AG20443 (cell line): ENCODE measurements around the gene ANAPC7.
"Not testable (repeated sequence)": the region's sequence is repeated elsewhere in the genome, so short reads cannot be mapped to it uniquely, and the experiment has no call there.

ENCODE experiments used
- DNase-seq: peaks from one replicate; pipeline ENCODE4 v3.0.0; 2012; ENCODE audit warnings: low spot score, mixed read lengths

Gene ANAPC7, protein sequence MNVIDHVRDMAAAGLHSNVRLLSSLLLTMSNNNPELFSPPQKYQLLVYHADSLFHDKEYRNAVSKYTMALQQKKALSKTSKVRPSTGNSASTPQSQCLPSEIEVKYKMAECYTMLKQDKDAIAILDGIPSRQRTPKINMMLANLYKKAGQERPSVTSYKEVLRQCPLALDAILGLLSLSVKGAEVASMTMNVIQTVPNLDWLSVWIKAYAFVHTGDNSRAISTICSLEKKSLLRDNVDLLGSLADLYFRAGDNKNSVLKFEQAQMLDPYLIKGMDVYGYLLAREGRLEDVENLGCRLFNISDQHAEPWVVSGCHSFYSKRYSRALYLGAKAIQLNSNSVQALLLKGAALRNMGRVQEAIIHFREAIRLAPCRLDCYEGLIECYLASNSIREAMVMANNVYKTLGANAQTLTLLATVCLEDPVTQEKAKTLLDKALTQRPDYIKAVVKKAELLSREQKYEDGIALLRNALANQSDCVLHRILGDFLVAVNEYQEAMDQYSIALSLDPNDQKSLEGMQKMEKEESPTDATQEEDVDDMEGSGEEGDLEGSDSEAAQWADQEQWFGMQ

DNA sequence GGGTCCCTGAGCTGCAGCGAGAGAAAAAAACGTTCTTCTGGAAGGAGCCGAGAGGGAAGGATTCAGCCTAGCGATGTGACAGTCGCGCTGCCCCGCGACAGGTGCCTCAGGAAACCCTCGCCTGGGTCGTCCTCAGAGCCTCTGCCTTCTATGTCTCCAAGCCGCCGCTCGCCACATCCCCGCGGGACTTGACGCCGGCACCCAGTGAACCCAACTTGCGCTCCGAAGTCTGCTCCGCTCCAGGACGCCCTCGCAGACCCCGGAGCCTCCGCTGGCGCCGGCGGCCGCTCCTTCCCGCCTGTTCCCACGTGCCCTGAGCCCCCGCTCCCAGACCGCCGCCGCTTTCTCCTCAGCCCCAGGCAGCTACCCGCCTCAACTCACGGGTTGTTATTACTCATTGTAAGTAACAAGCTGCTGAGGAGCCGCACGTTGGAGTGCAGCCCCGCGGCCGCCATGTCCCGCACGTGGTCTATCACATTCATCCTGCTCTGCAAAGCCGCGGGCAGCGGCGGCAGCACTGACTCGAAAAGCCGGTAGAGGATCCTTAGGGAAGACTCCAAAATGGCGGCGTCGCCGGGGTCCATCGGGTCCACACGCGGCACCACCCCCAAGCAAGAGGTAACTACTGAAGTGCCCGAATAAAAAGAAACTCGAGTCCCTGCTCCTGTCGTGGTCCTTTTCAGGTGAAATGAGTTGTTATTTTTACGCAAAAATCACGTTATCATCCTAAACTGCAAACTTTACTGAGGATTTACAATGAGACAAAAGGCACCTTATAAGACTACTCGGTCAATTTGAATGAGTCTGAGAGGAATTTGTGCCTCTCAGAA, at the start of gene ANAPC7:
Gene ANAPC7 (minus strand): TSS at position 563 of the 830 bp plus-strand sequence. CDS start 81 bp downstream, at position 482.
- peak; percentile 98 for DNase-seq

DNA sequence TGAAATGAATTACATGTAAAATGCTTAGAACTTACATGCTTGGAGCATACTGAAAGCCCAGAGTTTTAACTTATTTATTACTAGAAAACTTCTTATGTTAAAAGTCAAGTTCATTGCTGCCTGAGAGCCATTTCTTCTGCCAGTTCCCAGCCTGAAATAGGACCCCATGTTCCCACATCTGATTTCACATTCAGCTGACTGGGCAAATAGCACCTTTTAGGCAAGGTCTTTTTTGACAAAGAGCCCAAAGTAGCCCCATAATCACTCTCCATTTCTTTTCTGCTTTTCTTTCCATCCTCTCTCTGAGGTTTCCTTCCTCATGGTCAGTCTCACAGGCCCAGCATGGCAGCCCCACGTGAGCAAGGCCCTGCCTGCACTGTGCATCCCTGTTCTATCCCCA, 47.8 kb upstream of the ANAPC7 start:
- no peak for DNase-seq

DNA sequence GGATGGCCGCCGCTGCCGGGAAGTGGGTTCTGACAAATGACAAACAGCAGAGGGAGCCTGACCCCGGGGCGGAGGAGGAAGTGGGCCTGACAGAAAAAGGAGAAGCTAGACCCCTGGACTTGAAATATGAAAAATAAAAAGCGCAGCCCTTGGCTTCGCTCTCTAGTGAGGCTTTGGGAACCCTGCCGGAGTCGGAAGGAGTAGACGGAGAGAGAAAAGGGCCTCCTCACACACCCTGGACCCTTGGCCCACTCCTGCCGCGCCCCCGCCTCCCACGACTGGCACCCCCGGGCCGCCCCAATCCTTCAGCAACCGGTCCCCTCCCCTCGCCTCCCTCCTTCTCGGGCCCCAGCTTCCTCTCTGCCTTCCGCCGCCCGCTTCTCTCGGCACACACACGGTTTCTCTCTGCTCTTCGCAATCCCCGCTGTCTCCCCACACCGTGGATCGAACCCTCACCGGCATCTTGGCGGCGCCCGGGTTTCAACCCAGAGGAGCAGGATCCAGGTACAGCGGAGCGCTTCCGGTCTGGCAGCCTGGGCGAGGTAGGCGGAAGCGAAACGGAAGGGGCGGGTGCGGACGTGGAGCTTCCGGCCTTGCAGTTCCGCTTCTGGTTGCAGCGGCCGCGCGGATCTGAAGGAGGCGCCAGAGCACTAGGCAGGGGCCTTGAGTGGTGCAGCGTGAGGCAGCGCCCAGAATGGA, 46.4 kb upstream of the ANAPC7 start, which contains the start of gene ARPC3:
Gene ARPC3 (minus strand): TSS at position 539 of the 699 bp plus-strand sequence. CDS start 77 bp downstream, at position 462.
- DNase-seq = peak; percentile 97

DNA sequence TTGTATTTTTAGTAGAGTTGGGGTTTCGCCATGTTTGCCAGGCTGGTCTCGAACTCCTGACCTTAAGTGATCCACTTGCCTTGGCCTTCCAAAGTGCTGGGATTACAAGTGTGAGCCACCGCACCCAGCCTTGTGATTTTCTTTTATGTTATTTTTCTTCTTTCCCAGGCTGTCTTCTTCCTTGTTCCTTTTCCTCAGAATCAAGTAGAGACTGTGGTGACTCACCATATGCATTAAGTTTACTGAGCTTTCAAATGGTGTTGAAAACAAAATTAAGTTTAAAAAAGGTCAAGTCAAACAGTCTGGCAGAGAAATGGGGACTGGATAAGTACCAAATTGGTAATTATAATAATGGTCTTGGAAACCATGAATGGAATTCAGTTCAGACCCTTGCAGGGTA, 40.9 kb upstream of the ANAPC7 start:
- DNase-seq = no peak

DNA sequence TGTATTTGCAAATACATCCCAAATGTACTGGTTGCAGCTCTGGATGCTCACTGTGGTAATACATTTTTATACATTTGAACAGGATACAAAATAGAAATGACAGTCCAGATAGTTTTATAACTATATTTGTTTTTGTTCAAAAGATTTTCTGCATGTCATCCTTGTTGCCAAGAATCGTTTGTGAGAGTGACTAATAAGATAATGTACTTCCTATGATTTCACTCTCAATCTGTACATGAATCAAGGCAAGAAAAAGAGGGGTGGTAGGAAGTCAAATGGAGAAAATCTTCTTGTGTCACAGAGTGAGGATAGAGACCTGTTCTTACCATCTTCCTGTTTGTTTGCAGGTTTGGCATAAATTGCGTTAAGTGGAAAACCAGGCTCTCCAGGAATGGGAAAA, 32.7 kb upstream of the ANAPC7 start:
- no peak for DNase-seq

DNA sequence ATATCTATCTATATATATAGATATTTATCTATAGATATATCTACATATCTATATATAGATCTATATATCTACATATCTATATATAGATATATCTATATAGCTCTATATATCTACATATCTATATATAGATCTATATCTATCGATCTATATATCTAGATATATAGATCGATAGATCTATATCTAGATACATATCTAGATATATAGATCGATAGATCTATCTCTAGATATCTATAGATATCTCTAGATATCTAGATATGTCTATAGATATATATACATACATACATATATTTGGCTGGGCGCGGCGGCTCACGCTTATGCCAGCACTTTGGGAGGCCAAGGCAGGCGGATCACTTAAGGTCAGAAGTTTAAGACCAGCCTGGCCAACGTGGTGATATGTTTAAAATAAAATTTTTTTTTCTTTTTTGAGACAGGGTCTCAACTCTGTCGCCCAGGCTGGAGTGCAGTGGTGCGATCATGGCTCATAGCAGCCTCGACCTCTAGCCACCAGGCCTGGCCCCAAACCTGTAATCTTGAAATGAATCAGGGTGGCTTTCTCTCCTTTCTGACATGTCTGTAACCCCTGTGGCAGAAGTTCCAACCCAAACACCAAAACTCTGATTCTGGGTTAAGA, 28.6 kb upstream of the ANAPC7 start:
- DNase-seq = no peak

DNA sequence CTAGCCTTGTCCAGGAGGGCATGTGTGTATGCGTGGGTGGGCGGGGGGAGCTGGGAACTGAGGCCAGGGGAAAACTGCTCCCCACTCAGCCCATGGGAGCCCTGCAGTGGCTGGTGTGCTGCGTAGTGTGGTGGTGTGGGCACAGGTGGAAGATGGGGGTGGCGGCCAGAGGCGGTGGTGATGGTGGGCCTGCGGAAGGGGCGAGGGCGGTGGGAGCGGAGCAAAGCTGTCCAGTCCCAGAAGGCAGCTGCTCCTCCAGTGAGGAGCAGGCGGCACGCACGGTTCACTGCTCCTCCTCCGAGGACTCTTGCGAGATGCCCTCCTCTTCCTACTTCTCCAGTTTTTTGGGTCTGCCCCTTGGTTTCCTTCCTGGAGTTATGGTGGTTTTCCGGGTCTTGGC, 26.2 kb upstream of the ANAPC7 start:
- DNase-seq = not testable (repeated sequence)

DNA sequence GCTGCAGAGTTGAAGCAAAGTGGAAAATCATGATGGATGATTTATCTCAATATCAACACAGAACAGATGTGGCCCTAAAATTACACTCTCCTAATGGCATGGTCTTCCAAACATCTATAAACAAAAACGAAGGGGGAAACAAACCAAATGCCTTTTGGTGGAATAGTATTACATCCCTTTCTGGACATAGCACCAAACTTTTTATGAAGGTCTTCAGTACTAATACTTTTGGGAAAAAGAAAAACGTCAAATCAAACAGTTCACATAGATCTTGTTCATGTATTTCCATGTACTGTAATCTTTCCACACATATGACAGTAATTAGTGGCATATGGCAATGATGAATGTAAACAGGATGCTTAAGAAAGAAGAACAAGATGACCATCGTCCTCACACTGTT, 22.9 kb upstream of the ANAPC7 start:
- DNase-seq = no peak

DNA sequence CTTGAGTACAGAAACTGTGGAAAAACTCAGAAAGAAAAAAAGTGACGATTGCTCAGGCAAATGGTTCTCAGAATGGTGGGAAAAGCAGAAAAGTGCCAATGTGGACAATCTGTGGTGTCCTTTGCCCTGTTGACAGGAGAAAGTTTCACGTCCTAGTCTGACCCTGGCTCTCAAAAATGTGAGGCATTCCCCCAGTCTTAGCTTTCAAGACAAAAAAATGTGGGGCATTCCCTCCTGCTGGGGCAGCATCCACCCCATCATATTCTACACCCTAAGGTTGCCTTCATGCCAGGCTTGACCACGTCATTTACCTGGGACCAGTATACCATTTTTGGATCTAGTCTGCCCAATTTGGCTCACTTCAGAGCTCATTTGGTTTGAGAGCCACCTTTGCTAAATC, 20.7 kb upstream of the ANAPC7 start:
- no peak for DNase-seq

DNA sequence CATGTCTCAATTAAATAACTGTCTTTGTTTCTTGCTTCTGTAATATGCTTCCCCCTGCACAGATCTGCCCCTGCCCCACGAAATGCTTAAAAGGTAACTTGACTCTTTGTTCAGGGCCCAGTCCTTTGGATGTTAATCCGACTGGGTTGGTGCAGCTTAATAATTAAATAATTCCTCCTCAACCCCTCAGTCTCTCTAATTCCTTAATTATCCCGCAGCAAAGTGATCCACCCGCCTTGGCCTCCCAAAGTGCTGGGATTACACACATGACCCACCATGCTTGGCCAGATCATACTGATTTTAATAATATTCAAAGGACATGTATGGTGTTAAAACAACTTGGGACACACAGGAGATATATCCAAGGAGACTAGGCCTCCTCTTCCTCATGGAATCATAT, 18.2 kb upstream of the ANAPC7 start:
- DNase-seq = no peak

DNA sequence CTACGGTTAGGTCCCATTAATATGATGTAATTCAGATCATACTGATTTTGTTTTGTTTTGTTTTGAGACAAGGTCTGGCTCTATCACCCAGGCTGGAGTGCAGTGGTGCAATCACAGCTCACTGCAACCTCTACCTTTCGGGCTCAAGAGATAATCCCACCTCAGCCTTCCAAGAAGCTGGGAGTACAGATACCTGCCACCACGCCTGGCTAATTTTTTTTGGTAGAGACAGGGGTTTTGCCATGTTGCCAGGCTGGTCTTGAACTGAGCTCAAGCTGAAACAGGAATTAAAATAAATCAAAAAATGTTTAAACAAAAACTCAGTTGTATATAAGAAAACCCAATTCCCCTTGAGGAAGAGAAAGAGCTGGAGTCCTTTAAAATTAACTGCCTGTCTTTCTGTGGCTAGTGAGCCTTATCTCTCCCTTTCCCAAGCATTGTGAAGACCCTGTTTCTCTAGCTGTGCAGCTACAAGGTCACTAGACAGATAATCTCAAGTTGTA, 17.7 kb upstream of the ANAPC7 start:
- DNase-seq = no peak

DNA sequence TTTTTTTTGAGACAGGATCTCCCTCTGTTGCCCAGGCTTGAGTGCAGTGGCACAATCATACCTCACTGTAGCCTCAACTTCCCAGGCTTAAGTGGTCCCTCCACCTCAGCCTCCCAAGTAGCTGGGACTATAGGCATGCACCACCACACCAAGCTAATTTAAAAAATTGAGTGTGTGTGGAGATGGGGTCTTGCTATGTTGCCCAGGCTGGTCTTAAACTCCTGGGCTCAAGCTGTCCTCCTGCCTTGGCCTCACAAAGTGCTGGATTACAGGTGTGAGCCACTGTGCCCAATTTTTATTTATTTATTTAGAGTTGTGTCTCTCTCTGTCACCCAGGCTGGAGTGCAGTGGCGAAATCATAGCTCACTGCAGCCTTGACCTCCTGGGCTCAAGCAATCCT, 17.1 kb upstream of the ANAPC7 start:
- not testable (repeated sequence) for DNase-seq

DNA sequence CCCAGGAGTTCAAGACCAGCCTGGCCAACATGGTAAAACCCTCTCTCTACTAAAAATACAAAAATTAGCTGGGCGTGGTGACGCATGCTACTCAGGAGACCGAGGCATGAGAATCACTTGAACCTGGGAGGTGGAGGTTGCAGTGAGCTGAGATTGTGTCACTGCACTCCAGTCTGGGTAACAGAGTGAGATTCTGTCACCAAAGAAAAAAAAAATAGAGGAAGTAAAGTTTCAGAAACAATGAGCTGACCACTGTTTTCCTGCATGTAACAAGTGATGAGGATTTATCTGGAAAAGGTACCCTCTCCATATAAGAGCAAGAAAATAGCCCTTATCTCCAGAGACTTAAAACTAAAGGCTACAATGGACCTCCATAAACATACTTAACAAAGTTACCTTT, 13.6 kb upstream of the ANAPC7 start:
- not testable (repeated sequence) for DNase-seq

DNA sequence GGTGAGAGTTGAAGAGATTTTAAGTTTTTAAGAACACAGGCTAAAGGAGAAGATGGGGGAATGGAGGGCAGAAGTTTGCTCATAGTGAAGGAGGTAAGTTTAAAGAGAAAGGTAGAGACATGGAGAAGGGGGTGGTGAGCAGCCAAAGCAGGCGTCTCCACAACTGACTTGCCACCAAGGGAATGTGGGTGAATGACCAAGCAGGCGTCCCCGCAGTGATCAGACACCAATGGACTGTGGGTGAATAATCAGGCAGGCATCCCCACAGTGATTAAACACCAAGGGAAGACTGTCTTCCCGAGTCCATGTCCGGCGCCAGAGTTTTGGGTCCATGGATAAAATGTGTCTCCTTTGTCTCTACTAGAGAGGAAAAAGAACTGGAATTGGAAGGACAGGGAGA, 6.6 kb upstream of the ANAPC7 start:
- peak; percentile 25 for DNase-seq

DNA sequence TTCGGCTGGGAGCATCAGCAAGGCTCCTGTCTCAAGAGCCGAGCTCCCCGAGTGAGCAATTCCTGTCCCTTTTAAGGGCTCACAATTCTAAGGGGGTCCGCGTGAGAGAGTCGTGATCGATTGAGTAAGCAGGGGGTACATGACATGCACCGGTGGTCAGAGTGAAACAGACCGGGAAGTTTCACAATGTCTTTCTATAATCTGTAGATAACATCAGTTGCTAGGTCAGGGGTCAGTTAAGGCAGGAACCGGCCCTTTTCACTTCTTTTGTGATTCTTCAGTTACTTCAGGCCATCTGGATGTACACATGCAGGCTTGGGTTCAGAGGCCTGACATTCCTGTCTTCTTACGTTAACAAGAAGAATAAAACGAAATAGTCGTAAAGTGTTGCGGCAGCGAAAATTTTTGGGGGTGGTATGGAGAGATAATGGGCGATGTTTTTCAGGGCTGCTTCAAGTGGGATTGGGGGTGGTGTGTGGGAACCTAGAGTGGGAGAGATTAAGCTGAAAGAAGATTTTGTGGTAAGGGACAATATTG, 1.7 kb upstream of the ANAPC7 start:
- not testable (repeated sequence) for DNase-seq

DNA sequence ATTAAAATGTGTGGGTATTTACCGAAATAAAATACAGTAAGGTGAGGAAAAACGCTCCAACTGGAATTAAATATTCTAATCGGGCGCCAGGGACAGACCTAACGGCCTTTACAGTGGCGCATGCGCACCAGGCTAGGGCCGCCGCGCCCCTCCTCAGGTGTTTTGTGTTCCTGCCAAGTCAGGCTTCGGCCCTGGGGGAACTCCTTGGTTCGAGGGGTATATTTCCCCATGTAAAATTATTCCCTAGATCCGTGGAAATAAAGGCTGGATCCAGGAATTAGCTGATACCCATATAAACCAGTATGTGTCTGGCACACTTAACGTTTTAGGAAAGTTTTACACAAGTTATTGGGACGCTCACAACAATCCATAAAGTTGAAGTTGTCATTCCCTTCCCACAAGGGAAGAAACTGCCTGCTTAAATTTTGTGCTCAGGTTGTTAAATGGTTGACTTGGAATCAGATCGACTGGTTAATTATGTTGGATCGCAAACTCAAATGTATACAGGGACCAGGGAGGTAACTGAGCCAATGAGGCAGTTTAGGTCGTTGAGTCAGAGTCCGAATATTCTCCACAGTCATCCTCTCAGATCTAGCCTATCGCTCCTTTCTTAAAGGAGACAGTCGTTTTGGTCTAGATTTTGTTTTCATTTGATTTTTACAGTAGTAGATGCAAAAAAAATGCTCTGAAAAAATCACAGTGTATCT, 621 bp upstream of the ANAPC7 start:
- peak; percentile 94 for DNase-seq

DNA sequence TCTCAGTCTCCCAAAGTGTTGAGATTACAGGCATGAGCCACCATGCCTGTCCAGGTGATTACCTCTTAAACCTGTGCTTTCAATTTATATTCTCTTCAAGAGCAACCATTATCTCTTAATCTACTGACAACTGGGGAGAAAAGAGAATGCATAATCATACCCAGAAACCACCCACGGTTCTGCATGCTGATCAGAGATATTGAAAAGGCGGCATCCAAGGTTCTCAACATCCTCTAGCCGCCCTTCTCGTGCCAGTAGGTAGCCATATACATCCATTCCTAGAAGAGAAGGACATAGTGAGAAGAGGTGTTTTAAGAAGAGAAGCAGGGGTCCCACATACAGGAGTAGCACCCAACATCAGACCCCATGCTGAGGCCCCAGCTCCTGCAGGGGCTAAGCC, 20.8 kb downstream of the ANAPC7 start:
- DNase-seq = no peak

DNA sequence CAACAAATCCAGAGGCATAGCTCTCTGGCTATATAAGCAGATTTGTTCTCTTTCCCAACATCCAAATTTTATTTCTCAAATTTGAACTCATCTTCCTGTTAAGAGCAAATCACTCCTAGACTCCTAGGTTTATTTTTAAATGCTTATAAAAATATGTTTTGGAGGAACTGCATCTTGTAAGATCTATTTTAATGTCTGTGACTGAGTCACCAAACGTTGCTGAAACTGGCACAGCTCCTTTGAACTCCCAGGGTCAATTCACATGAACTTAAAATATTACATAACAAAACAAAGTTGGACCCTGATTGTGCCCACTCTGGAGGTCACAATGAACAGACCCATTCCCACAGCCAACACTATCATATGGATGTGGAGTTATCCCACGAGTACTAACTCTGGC, 23.9 kb downstream of the ANAPC7 start:
- DNase-seq = no peak

DNA sequence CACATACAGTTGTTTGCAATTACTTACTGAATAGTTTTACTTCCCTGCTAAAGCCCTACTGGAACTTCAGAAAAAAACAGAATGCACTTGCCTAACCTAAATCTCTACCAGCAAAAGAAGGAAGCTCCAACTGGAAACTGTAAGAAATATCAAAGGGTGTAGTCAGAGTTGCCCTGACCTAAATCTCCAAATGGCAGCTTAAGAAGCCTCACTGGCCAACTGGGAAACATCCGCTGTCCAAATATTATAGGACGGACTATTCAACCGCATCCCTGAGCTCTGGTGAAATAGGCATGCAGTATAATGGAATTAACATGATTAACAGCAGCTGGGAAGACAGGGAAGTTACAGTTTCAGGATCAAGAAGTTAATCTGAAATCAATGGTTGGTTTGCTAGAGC, 24.3 kb downstream of the ANAPC7 start:
- DNase-seq = no peak

DNA sequence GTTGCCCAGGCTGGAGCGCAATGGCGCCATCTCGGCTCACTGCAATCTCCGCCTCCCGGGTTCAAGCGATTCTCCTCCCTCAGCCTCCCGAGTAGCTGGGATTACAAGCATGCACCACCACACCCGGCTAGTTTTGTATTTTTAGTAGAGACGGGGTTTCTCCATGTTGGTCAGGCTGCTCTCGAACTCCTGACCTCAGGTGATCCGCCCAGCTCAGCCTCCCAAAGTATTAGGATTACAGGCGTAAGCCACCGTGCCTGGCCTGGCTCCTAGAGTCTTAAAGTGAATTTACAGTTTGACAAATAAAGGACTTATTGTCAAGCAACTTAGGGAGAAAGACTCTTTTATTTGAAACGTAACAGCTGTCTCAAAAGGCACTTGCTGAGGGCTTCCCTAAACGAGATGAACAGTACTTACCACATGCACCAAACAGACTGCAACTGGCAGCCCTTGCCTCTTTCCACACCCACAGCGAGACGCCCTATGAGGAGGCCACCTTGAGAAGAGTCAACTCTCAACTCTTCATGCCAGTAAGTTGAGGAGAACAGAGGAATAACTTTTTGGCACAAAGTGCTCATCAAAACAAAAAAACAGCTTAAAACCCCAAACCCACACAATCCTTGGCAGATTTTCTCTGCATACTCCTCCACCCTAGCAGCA, 25.2 kb downstream of the ANAPC7 start:
- DNase-seq = not testable (repeated sequence)
